ENCODE data around the gene TMOD4. TPM values are rescaled to one million over a fixed set of nuclear protein-coding genes. Genes with fewer than 3 reads are reported as not detected.

TMOD4 gene
- total and polyA plus RNA-seq, 2 experiments from 2014 or later, result 1.3 TPM; not detected in 1

DNA sequence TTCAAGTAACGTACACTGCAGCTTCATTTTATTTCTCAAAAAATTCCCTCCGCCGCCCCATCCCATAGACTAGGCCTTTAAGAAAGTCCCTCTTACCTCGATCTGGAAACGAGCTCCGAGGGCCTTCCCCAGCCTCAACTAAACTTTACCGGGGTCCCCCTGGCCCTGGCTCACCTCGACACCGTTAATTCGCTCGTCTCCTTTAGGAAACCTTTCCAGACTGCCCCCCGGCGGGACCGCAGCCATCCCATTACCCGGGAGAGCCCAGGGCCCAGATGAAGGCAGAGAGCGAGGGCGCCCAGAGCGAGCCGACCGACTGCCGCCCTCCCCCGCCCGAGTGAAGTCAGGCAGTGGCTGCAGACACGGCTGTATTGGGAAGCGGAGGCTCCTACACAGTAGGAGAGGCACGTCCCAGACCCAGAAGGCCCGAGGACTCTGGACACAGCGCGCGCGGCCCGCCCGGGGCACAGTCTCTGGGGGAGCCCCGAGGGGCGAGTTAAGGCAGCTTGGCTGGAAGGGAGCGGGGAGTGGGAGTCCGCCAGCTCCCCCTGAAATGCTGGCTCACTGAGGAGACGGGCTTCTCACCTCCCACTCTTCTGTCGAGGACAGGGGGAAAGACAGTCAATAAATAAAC lies 44.0 kb downstream of the TMOD4 start:
- peak overlapping the region; percentile 71; the same call in 1 of the 2 replicates for H3K27ac Mint-ChIP-seq
- H3K36me3 ChIP-seq (ENCODE audit: insufficient read depth), result no peaks in the 10 kb centered on the region
- TF ChIP-seq NANOG (IDR thresholded peaks at IDR 0.05; ENCODE audit: borderline replicate concordance) (no peak), EZH2phosphoT487 (IDR thresholded peaks at IDR 0.05; ENCODE audit: unreplicated experiment) (no peak), EZH2 (IDR thresholded peaks at IDR 0.05; ENCODE audit: low read depth, unreplicated experiment) (no peak), JUNB (IDR thresholded peaks at IDR 0.05; ENCODE audit: unreplicated experiment) (no peak), ZNF114 (CRISPR knock-in tag; IDR thresholded peaks at IDR 0.05) (no peak), POLR2AphosphoS5 (IDR thresholded peaks at IDR 0.05; ENCODE audit: low read depth) (no peak), STAT1 (IDR thresholded peaks at IDR 0.05; ENCODE audit: unreplicated experiment) (no peak), CREB1 (CRISPR knock-in tag; IDR thresholded peaks at IDR 0.05; ENCODE audit: low read depth) (no peak), ZNF331 (CRISPR knock-in tag; IDR thresholded peaks at IDR 0.05; ENCODE audit: low read depth) (no peak)
- TF ChIP-seq, protein P1, sequence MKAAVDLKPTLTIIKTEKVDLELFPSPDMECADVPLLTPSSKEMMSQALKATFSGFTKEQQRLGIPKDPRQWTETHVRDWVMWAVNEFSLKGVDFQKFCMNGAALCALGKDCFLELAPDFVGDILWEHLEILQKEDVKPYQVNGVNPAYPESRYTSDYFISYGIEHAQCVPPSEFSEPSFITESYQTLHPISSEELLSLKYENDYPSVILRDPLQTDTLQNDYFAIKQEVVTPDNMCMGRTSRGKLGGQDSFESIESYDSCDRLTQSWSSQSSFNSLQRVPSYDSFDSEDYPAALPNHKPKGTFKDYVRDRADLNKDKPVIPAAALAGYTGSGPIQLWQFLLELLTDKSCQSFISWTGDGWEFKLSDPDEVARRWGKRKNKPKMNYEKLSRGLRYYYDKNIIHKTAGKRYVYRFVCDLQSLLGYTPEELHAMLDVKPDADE (IDR thresholded peaks at IDR 0.05), result no peak
- TF ChIP-seq, protein P2, sequence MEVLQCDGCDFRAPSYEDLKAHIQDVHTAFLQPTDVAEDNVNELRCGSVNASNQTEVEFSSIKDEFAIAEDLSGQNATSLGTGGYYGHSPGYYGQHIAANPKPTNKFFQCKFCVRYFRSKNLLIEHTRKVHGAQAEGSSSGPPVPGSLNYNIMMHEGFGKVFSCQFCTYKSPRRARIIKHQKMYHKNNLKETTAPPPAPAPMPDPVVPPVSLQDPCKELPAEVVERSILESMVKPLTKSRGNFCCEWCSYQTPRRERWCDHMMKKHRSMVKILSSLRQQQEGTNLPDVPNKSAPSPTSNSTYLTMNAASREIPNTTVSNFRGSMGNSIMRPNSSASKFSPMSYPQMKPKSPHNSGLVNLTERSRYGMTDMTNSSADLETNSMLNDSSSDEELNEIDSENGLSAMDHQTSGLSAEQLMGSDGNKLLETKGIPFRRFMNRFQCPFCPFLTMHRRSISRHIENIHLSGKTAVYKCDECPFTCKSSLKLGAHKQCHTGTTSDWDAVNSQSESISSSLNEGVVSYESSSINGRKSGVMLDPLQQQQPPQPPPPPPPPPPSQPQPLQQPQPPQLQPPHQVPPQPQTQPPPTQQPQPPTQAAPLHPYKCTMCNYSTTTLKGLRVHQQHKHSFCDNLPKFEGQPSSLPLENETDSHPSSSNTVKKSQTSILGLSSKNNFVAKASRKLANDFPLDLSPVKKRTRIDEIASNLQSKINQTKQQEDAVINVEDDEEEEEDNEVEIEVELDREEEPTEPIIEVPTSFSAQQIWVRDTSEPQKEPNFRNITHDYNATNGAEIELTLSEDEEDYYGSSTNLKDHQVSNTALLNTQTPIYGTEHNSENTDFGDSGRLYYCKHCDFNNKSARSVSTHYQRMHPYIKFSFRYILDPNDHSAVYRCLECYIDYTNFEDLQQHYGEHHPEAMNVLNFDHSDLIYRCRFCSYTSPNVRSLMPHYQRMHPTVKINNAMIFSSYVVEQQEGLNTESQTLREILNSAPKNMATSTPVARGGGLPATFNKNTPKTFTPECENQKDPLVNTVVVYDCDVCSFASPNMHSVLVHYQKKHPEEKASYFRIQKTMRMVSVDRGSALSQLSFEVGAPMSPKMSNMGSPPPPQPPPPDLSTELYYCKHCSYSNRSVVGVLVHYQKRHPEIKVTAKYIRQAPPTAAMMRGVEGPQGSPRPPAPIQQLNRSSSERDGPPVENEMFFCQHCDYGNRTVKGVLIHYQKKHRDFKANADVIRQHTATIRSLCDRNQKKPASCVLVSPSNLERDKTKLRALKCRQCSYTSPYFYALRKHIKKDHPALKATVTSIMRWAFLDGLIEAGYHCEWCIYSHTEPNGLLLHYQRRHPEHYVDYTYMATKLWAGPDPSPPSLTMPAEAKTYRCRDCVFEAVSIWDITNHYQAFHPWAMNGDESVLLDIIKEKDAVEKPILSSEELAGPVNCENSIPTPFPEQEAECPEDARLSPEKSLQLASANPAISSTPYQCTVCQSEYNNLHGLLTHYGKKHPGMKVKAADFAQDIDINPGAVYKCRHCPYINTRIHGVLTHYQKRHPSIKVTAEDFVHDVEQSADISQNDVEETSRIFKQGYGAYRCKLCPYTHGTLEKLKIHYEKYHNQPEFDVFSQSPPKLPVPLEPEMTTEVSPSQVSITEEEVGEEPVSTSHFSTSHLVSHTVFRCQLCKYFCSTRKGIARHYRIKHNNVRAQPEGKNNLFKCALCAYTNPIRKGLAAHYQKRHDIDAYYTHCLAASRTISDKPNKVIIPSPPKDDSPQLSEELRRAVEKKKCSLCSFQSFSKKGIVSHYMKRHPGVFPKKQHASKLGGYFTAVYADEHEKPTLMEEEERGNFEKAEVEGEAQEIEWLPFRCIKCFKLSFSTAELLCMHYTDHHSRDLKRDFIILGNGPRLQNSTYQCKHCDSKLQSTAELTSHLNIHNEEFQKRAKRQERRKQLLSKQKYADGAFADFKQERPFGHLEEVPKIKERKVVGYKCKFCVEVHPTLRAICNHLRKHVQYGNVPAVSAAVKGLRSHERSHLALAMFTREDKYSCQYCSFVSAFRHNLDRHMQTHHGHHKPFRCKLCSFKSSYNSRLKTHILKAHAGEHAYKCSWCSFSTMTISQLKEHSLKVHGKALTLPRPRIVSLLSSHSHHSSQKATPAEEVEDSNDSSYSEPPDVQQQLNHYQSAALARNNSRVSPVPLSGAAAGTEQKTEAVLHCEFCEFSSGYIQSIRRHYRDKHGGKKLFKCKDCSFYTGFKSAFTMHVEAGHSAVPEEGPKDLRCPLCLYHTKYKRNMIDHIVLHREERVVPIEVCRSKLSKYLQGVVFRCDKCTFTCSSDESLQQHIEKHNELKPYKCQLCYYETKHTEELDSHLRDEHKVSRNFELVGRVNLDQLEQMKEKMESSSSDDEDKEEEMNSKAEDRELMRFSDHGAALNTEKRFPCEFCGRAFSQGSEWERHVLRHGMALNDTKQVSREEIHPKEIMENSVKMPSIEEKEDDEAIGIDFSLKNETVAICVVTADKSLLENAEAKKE (CRISPR knock-in tag; IDR thresholded peaks at IDR 0.05), result no peak
- peak overlapping the region; percentile 88 for H3K4me3 ChIP-seq
- no peak overlapping the region for H3K27ac ChIP-seq (ENCODE audit: low read depth)
- H3K4me1 ChIP-seq (ENCODE audit: insufficient read depth), result peaks cover 15% of the 10 kb centered on the region; the same call in 1 of the 2 replicates
- peak overlapping the region; percentile 77 for H2AFZ ChIP-seq
- H3K4me3 Mint-ChIP-seq, result peak overlapping the region; percentile 80
- H3F3A ChIP-seq (replicated peaks; ENCODE audit: low read depth), result peaks cover 4% of the 10 kb centered on the region; the same call in 1 of the 2 replicates
- DNase-seq (ENCODE audit: low spot score) (peak; percentile 69), ATAC-seq (peak; percentile 60)
- peaks cover 38% of the 10 kb centered on the region for H3K27me3 ChIP-seq (ENCODE audit: insufficient read depth)
- H3K9me2 ChIP-seq (ENCODE audit: insufficient read depth), result no peaks in the 10 kb centered on the region
- H3K4me2 ChIP-seq, result peak overlapping the region; percentile 100
- no peaks in the 10 kb centered on the region; the same call in 1 of the 2 replicates for H4K20me1 ChIP-seq (replicated peaks; ENCODE audit: insufficient read depth)
- H3K36me3 Mint-ChIP-seq (ENCODE audit: low read depth), result peaks cover 23% of the 10 kb centered on the region
- H3K27me3 Mint-ChIP-seq (ENCODE audit: insufficient read depth, low read depth, poor library complexity), result peaks cover 41% of the 10 kb centered on the region
- no peaks in the 10 kb centered on the region for H3K79me2 ChIP-seq (replicated peaks; ENCODE audit: insufficient read depth)
- peaks cover 18% of the 10 kb centered on the region for H3K4me1 Mint-ChIP-seq
- no peaks in the 10 kb centered on the region for H3K9me3 Mint-ChIP-seq
